IPS-NIHi7 (cell line): ENCODE results near the gene KCNQ1.

Experiments
- DNase-seq: peaks from one replicate; pipeline ENCODE4 v3.0.0; 2012; ENCODE audit warnings: mixed read lengths; ENCODE audit errors: extremely low spot score

Gene KCNQ1

GRCh38 chr11:2730272-2731129 is 285.7 kb downstream of the KCNQ1 start:
- no peak for DNase-seq

- no peak for DNase-seq
Observed at GRCh38 chr11:2731130-2732125, 286.6 kb downstream of the KCNQ1 start.

DNA sequence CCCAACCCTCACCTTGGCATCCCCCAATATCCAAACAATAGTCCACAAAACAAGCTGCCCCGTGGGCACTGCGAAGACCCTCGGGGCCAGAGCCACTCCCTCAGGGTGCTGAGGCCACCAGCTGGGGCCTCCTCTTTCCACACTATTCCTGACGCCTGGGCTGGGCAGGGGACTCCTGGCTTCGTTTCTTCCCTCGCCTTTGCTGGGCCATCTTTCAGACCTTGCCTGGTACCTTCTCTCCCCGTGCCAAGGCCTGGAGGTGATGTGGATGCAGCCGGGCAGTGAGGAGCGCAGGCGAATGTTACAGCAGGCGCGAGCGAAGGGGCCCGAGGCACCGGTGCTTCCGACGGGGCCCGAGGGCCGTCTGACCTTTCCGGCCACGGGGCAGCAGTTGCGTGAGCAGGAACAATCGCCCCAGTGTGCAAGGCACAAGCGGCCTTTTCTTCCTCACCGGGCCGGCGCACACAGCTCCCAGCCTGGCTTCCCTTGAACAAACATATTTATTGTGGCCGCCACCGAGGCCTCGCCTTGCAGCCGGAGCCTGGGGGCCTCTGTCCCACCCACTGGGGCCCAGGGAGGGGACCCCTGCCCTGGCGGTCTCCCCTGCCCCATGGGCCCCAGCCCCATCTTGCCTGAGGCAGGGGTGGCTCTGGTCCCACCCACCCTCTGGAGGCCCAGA is 287.6 kb downstream of the KCNQ1 start:
- no peak for DNase-seq

GRCh38 chr11:2732940-2733628 is 288.3 kb downstream of the KCNQ1 start:
- DNase-seq = no peak

- DNase-seq = no peak
Observed at GRCh38 chr11:2734181-2735052, 289.6 kb downstream of the KCNQ1 start.

- no peak for DNase-seq
Observed at GRCh38 chr11:2735053-2735589, 290.3 kb downstream of the KCNQ1 start.

DNA sequence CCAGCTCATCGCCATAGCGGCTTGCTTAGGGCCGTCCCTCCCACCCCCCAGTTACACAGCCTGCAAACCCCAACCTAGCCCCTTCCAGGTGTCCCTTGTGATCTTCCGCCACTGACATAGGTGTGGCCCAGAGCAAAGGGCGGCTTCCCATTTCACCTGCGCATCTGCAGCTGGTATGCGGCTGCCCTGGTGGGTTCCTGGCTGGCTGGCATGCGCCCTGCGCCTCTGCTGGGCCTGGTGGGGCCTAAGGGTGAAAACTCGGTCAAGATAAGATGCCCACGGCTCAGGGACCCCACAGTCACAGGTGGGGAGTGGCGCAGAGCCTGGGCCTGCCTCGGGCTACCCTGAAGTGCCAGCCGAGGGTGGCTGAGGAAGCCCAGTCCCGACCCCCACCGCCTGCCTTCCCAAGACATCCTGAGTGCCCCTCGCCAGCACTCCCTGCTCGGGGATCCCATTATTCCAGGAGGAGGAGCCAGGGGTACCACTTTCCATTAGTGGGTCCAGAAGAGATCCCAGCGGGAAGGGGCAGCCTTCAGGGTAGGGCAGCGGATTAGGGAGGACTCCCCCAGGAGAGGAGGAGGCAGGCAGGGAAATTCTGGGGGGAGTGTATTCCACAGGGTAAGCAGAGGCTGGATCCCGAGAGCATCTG is 291.9 kb downstream of the KCNQ1 start:
- DNase-seq = no peak

GRCh38 chr11:2737226-2737590 is 292.4 kb downstream of the KCNQ1 start:
- DNase-seq = no peak

DNA sequence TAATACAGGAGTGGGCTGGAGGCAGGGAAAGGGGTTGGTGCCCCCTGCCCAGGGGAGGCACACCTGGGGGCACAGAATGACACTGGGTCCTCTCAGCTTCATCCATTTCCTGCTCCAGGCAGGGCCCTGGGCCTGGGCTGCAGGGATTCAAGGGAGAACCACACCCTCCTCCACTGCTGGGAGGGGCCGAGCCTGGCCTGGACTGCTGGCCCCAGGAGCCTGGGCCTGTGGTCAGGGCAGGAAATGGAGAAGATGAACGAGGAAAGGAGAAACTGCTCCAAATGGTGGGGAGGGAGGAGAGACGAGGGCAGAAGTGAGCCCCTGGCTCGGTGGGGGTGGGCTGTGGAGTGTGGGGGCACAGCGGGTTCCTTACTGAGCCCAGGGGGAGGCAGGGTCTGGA is 293.1 kb downstream of the KCNQ1 start:
- DNase-seq = no peak

GRCh38 chr11:2738551-2739431 is 294.0 kb downstream of the KCNQ1 start:
- DNase-seq = no peak

- no peak for DNase-seq
Observed at GRCh38 chr11:2739531-2740274, 294.9 kb downstream of the KCNQ1 start.

DNA sequence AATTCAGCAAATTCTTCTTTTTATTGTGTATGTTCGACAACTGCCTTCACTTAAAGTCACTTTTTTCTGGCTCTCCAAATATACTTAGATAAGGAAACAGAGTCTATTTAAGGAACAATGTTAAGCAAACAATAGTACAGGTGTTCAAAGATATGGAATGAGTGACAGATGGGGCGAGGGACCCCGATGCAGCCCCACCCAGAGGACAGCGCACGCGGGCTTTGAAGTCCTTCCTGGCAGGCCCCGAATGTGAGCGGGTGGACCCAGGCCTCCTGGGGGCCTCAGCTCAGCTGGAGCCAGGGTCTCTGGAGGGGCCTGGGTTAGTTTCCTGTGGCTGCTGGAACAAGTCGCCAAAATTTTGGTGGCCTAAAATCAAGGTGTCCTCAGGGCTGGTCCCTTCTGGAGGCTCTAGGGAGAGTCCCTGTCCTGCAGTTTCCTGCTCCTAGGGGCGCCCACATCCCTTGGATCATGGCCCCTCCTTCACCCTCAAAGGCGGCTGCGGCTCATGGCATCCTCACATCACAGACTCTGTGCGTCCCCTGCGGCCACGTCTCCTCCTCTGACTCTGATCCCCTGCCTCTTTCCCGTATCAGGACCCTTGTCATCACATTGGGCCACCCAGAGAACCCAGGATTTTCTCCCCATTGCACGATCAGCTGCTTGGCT is 295.6 kb downstream of the KCNQ1 start:
- DNase-seq = no peak

DNA sequence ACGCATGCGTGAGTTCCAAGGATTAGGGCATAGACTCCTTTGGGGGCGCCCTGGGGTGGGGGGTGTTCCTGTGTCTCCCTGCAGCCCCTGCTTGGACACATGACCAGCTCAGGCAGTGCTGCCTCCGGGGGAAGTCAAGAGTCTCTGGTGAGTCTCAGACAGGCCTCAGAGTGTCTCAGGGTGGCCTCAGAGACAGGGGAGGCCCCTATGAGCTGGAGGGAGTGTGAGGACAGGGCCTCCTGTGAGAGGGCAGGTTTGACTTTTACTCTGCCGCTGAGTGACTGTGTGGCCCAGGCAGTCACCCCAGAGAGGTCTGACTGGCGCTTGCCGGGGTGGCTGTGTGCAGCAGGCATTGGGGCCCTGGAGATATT is 296.2 kb downstream of the KCNQ1 start:
- no peak for DNase-seq

DNA sequence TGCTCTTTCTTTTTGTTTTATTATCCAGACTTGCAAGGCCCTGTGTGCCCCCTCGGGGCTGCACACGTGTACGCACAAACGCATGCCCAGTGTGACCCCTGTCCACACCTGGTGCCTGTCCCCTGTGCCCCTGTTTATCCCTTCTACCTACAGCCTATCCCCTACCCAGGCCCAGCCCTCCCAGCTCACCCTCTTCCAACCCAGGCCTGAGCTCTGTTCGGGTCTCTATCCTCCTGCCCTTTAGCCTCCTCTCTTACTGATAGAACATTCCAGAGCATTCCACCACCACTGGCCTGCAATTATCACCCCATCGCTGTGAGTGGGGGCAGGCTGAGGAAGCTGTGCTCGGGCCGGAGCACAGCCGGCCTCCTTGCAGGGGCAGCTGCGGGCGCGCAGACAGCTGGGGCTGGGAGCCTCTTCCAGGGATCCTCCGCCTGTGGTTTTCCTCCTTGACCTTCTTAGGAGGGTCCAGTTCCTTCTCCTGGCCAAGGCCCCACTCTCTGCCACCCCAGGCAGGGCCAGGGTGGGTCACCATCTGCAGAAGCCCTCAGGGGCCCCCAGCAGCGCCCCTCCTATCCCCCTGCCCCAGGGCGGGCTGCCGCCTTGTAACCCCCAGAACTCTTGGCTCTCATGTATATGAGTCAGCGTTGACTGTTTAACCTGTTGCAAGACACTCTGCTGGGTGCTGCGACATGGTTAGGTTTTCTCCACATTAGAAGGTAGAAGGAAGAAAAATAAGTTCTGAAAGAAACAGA is 296.7 kb downstream of the KCNQ1 start:
- DNase-seq = no peak

- DNase-seq = no peak
Observed at GRCh38 chr11:2742201-2742600, 297.4 kb downstream of the KCNQ1 start.

- DNase-seq = no peak
Observed at GRCh38 chr11:2742611-2743426, 298.0 kb downstream of the KCNQ1 start.
